Activated T-cell treated with anti-CD3 and anti-CD28 coated beads, Interleukin-2, amount 50 U/mL, for 4 hours (primary cell): ENCODE measurements around the gene TLK1. TPM values are rescaled to one million over a fixed set of nuclear protein-coding genes. Genes with fewer than 3 reads are reported as not detected.

Experiments used
- ATAC-seq, 2 donors: fragments of 200-7000 bp; cut with Tn5 transposase; one replicate each; pipeline ENCODE4 v1.10.0; 2021
- DNase-seq: peaks from one replicate; pipeline ENCODE4 v3.0.0-alpha.2; 2020
- H3K27me3 Mint-ChIP-seq: one replicate; pipeline ENCODE4 v1.8.0; 2021; ENCODE audit warnings: low read depth, mixed read lengths
- H3K36me3 Mint-ChIP-seq: one replicate; pipeline ENCODE4 v1.8.0; 2022; ENCODE audit warnings: mixed read lengths; ENCODE audit not compliant: insufficient read depth
- H3K4me1 Mint-ChIP-seq: one replicate; pipeline ENCODE4 v1.8.0; 2021; ENCODE audit warnings: low read depth, mixed read lengths
- H3K4me3 Mint-ChIP-seq: one replicate; pipeline ENCODE4 v1.8.0; 2021; ENCODE audit warnings: mild to moderate bottlenecking, moderate library complexity, mixed read lengths
- H3K9me3 Mint-ChIP-seq: one replicate; pipeline ENCODE4 v1.8.0; 2021; ENCODE audit warnings: mixed read lengths
- total RNA-seq, 3 donors: library from RNA; stranded (reverse); gene quantifications; one replicate each; pipeline ENCODE4 v1.2.1, GENCODE V29; 2021

TLK1 gene
- total RNA-seq, 3 donors from 2014 or later = 78.3 to 81.1 (median 80.8) TPM

- ATAC-seq = no peak
- peaks cover 1% of the 10 kb centered on the region for H3K36me3 Mint-ChIP-seq
- peaks cover 79% of the 10 kb centered on the region for H3K4me1 Mint-ChIP-seq
- H3K9me3 Mint-ChIP-seq = no peaks in the 10 kb centered on the region
- no peak for DNase-seq
- no peaks in the 10 kb centered on the region for H3K27me3 Mint-ChIP-seq
- no peak overlapping the region for H3K4me3 Mint-ChIP-seq
These were observed 18.3 kb downstream of the TLK1 start for GRCh38 chr2:171142398-171142797.

- H3K4me3 Mint-ChIP-seq = no peak overlapping the region
- H3K36me3 Mint-ChIP-seq = peaks cover 2% of the 10 kb centered on the region
- peaks cover 78% of the 10 kb centered on the region for H3K4me1 Mint-ChIP-seq
- peaks cover 1% of the 10 kb centered on the region for H3K9me3 Mint-ChIP-seq
- DNase-seq = no peak
- no peaks in the 10 kb centered on the region for H3K27me3 Mint-ChIP-seq
- ATAC-seq = peak; percentile 59 to 66
These were observed 19.4 kb downstream of the TLK1 start for GRCh38 chr2:171141320-171141719.

- DNase-seq (no peak), ATAC-seq (no peak)
- H3K4me3 Mint-ChIP-seq = no peak overlapping the region
- peaks cover 8% of the 10 kb centered on the region for H3K36me3 Mint-ChIP-seq
- H3K27me3 Mint-ChIP-seq = no peaks in the 10 kb centered on the region
- H3K9me3 Mint-ChIP-seq = peaks cover 3% of the 10 kb centered on the region
- peaks cover 81% of the 10 kb centered on the region for H3K4me1 Mint-ChIP-seq
These were observed 20.8 kb downstream of the TLK1 start for GRCh38 chr2:171139860-171140259.

- no peak for DNase-seq
- no peak overlapping the region for H3K4me3 Mint-ChIP-seq
- H3K36me3 Mint-ChIP-seq = peaks cover 16% of the 10 kb centered on the region
- no peaks in the 10 kb centered on the region for H3K27me3 Mint-ChIP-seq
- peaks cover 3% of the 10 kb centered on the region for H3K9me3 Mint-ChIP-seq
- ATAC-seq = peak; percentile 94
- peaks cover 68% of the 10 kb centered on the region for H3K4me1 Mint-ChIP-seq
These were observed 24.7 kb downstream of the TLK1 start for GRCh38 chr2:171136024-171136423.

GRCh38 chr2:171134624-171135230 lies 26.0 kb downstream of the TLK1 start:
- Mint-ChIP-seq H3K4me3 (no peak overlapping the region), H3K4me1 (peaks cover 64% of the 10 kb centered on the region), H3K36me3 (peaks cover 15% of the 10 kb centered on the region), H3K9me3 (peaks cover 3% of the 10 kb centered on the region), H3K27me3 (no peaks in the 10 kb centered on the region)
- DNase-seq (no peak), ATAC-seq (no peak)

- no peak overlapping the region for H3K4me3 Mint-ChIP-seq
- ATAC-seq (no peak), DNase-seq (no peak)
- H3K4me1 Mint-ChIP-seq = peaks cover 64% of the 10 kb centered on the region
- peaks cover 3% of the 10 kb centered on the region for H3K9me3 Mint-ChIP-seq
- H3K27me3 Mint-ChIP-seq = no peaks in the 10 kb centered on the region
- H3K36me3 Mint-ChIP-seq = peaks cover 17% of the 10 kb centered on the region
These were observed 28.6 kb downstream of the TLK1 start for GRCh38 chr2:171132086-171132485.

DNA sequence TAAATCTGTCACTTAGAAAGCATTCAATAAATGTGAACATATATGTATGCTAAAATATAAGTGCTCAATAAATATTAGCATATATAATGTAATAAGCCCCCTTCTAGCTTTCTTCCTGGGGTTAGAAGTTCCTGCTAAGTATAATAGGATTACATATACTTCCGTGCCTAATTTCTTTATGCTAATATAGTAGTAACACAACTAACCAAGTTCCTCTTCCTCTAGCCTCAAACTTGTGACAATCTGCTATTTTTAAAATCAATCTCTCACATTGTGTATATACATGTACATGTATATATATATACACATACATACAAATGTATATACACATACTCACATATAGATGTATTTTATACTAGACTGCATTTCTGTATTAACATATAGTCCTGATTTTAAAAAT lies 32.2 kb downstream of the TLK1 start:
- Mint-ChIP-seq H3K36me3 (peaks cover 11% of the 10 kb centered on the region), H3K4me3 (no peak overlapping the region), H3K4me1 (peaks cover 64% of the 10 kb centered on the region), H3K9me3 (no peaks in the 10 kb centered on the region), H3K27me3 (no peaks in the 10 kb centered on the region)
- ATAC-seq = no peak
- no peak for DNase-seq

DNA sequence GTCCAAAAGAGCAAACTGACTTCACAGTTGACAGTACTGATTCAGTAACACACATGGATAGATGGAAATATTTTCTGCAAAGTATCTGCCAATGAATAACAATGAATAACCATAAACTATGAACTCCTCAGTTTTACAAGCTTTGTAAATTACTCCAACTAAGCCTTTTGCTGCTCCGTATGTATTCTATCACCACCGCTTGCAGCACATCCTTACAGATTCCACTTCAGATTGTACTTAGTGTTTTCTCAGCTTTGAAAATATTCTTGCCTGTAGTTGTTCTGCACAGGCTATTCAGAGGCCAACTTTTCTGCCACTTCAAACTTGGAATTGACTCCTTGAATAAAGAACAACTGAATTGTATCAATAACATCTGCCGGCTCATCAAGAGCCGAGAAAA lies 36.2 kb downstream of the TLK1 start:
- Mint-ChIP-seq H3K27me3 (no peaks in the 10 kb centered on the region), H3K4me3 (no peak overlapping the region), H3K36me3 (peaks cover 4% of the 10 kb centered on the region), H3K4me1 (peaks cover 61% of the 10 kb centered on the region), H3K9me3 (no peaks in the 10 kb centered on the region)
- ATAC-seq = no peak
- no peak for DNase-seq

DNA sequence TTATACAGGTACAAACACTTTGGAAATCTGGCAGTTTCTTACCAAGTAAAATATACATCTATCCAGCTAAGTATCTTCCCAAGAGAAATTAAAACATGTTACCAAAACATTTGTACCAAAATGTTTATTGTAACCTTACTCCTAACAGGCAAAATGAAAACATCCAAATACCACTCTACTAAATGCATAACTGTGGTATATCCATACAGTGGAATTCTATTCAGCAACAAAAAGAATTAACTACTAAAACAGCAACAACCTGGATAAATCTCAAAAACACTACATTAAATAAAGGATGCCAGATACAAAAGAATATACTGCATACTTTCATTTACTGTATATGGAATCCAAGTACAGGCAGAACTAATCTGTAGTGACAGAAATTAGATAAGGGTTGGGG lies 51.1 kb downstream of the TLK1 start:
- H3K27me3 Mint-ChIP-seq = no peaks in the 10 kb centered on the region
- DNase-seq (no peak), ATAC-seq (no peak)
- peaks cover 51% of the 10 kb centered on the region for H3K4me1 Mint-ChIP-seq
- peaks cover 41% of the 10 kb centered on the region for H3K36me3 Mint-ChIP-seq
- H3K4me3 Mint-ChIP-seq = no peak overlapping the region
- H3K9me3 Mint-ChIP-seq = no peaks in the 10 kb centered on the region

DNA sequence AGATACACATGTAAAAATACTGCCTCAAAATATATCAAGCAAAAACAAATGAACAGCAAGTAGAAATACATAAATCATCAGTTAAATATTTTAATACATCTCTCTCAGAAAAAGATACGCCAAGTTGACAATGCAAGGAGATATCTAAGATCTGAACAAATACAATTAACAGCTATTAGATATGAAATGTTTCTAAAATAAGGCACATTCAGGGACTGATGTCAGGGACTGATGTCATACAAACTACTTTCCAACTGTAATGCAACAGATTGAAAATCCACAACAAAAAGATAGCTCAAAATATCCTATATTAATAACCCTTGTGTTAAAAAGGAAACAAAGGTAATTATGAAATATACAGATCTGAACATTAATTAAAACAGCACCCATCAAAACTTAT lies 51.7 kb downstream of the TLK1 start:
- ATAC-seq (no peak), DNase-seq (no peak)
- no peaks in the 10 kb centered on the region for H3K27me3 Mint-ChIP-seq
- peaks cover 37% of the 10 kb centered on the region for H3K36me3 Mint-ChIP-seq
- H3K9me3 Mint-ChIP-seq = no peaks in the 10 kb centered on the region
- H3K4me1 Mint-ChIP-seq = peaks cover 52% of the 10 kb centered on the region
- H3K4me3 Mint-ChIP-seq = no peak overlapping the region

DNA sequence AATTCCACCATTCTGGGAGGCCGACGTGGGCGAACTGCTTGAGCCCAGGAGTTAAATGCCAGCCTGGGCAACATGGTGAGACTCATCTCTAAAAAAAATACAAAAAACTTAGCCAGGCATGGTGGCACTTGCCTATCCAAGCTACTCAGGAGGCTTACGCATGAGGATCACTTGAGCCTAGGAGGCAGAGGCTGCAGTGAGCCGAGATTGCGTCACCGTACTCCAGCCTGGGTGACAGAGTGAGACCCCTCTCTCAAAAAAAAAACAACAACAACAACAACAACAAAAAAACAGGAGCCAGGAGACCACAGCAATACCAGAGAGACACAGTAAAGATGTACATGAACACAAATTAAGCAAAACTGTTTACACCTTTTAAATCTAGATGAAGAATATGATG lies 52.9 kb downstream of the TLK1 start:
- Mint-ChIP-seq H3K4me3 (no peak overlapping the region), H3K4me1 (peaks cover 61% of the 10 kb centered on the region), H3K27me3 (no peaks in the 10 kb centered on the region), H3K9me3 (no peaks in the 10 kb centered on the region), H3K36me3 (peaks cover 33% of the 10 kb centered on the region)
- ATAC-seq = no peak
- no peak for DNase-seq

DNA sequence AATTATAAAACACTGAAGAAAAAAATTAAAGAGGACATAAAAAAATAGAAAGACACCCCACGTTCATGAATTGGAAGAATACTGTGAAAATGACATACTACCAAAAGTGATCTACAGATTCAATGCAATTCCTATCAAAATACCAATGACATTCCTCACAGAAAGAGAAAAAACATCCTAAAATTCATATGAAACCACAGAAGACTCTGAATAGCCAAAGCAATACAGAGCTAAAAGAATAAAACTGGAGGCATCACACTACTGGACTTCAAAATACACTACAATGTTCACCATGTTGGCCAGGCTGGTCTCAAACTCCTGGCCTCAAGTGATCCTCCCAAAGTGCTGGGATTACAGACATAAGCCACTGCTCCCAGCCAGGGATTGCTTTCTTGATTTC lies 56.3 kb downstream of the TLK1 start:
- ATAC-seq (no peak), DNase-seq (no peak)
- Mint-ChIP-seq H3K9me3 (peaks cover 2% of the 10 kb centered on the region), H3K27me3 (no peaks in the 10 kb centered on the region), H3K4me3 (no peak overlapping the region), H3K4me1 (peaks cover 53% of the 10 kb centered on the region), H3K36me3 (peaks cover 37% of the 10 kb centered on the region)

DNA sequence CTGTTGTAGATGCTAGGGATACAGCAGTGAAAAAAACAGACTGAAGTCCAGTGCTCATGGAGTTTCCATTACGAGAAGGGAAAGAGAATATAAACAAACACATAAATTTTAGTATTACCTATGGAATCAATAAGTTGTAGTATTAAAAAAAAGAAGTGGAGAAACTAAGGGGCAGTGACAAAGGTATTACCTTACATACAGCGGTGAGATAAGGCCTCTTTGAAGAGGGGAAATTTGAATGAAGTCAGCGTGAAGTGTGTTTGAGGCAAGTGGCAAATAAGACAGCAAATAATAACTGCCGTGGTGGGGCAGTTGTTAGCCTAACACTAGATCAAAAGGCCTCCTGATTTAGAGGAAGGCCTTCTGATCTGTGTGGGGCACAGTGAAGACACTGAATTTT lies 57.9 kb downstream of the TLK1 start:
- Mint-ChIP-seq H3K4me3 (no peak overlapping the region), H3K27me3 (no peaks in the 10 kb centered on the region), H3K9me3 (peaks cover 18% of the 10 kb centered on the region), H3K36me3 (peaks cover 46% of the 10 kb centered on the region), H3K4me1 (peaks cover 45% of the 10 kb centered on the region)
- DNase-seq (no peak), ATAC-seq (no peak)

DNA sequence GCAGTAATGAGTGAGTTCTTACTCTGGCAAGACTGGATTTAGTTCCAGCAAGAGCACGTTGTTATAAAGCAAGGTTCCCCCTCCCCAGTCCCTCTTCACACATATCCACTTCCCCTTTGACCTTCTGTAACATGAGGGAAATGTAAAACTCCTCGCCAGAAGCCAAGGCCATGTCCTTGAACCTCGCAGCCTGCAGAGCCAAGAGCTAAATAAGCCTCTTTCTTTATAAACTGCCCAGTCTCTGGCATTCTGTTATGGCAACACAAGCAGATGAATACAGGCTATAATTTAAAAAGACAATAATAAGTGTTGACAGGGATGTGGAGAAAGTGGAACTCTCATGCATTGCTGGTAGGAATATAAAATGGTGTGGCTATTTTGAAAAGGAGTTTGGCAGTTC lies 60.3 kb downstream of the TLK1 start:
- Mint-ChIP-seq H3K4me1 (peaks cover 37% of the 10 kb centered on the region), H3K4me3 (no peak overlapping the region), H3K36me3 (peaks cover 44% of the 10 kb centered on the region), H3K27me3 (no peaks in the 10 kb centered on the region), H3K9me3 (peaks cover 24% of the 10 kb centered on the region)
- ATAC-seq (no peak), DNase-seq (no peak)

GRCh38 chr2:171098607-171099006 lies 62.1 kb downstream of the TLK1 start:
- peaks cover 44% of the 10 kb centered on the region for H3K36me3 Mint-ChIP-seq
- ATAC-seq = no peak
- DNase-seq = no peak
- H3K4me3 Mint-ChIP-seq = no peak overlapping the region
- H3K9me3 Mint-ChIP-seq = peaks cover 24% of the 10 kb centered on the region
- peaks cover 40% of the 10 kb centered on the region for H3K4me1 Mint-ChIP-seq
- H3K27me3 Mint-ChIP-seq = no peaks in the 10 kb centered on the region
